Fibroblast of the aortic adventitia (primary cell): ENCODE data around the gene GRM8. TPM values are rescaled to one million over a fixed set of nuclear protein-coding genes. Genes with fewer than 3 reads are reported as not detected.
"Not testable (repeated sequence)": the region's sequence is repeated elsewhere in the genome, so short reads cannot be mapped to it uniquely, and the experiment has no call there.

ENCODE experiments used
- DNase-seq: peaks from one replicate; pipeline ENCODE4 v3.0.0-alpha.2; 2010; ENCODE audit warnings: low read depth
- H3K4me3 ChIP-seq: 2 replicates; pipeline ENCODE4 v1.5.1; 2011; ENCODE audit warnings: low read depth, mild to moderate bottlenecking, control low read depth, low read length, moderate library complexity
- CTCF ChIP-seq: IDR thresholded peaks from 2 replicates; pipeline ENCODE4 v1.5.1; 2011; ENCODE audit warnings: mild to moderate bottlenecking, low read length, control low read depth, inconsistent platforms; ENCODE audit not compliant: insufficient read depth
- total RNA-seq: library from RNA; depleted of rRNA; stranded (reverse); fragments of >200 nt; gene quantifications from 2 replicates; pipeline ENCODE4 v1.2.3, GENCODE V29; 2012; ENCODE audit warnings: low replicate concordance

Gene GRM8
- total RNA-seq, 1 donor = 0.36 TPM

- TF ChIP-seq CTCF = no peak
- H3K4me3 ChIP-seq = no peak overlapping the region
- DNase-seq = no peak
These were observed 371.4 kb downstream of the GRM8 start for GRCh38 chr7:126881315-126881714.

GRCh38 chr7:126876536-126876935 lies 376.2 kb downstream of the GRM8 start:
- DNase-seq, H3K4me3 ChIP-seq: not testable (repeated sequence)

GRCh38 chr7:126856691-126857291 lies 395.9 kb downstream of the GRM8 start:
- no peak overlapping the region for H3K4me3 ChIP-seq
- no peak for DNase-seq
- TF ChIP-seq CTCF = peak; percentile 40

- no peak overlapping the region for H3K4me3 ChIP-seq
- peak; percentile 9 for DNase-seq
- TF ChIP-seq CTCF = no peak
These were observed 407.4 kb downstream of the GRM8 start for GRCh38 chr7:126845331-126845730.

GRCh38 chr7:126843883-126844282 lies 408.9 kb downstream of the GRM8 start:
- DNase-seq = no peak
- H3K4me3 ChIP-seq = no peak overlapping the region
- TF ChIP-seq CTCF = no peak

GRCh38 chr7:126843336-126843735 lies 409.4 kb downstream of the GRM8 start:
- DNase-seq = no peak
- TF ChIP-seq CTCF = no peak
- no peak overlapping the region for H3K4me3 ChIP-seq

GRCh38 chr7:126842451-126842850 lies 410.3 kb downstream of the GRM8 start:
- H3K4me3 ChIP-seq = no peak overlapping the region
- no peak for DNase-seq
- no peak for TF ChIP-seq CTCF
